HepG2 (cell line): ENCODE results near the gene TRAF5. TPM values are rescaled to one million over a fixed set of nuclear protein-coding genes. Genes with fewer than 3 reads are reported as not detected.

Experiments used
- ATAC-seq: fragments of 200-7000 bp; cut with Tn5 transposase; 3 replicates; pipeline ENCODE4 v1.9.1; 2020; ENCODE audit warnings: mild to moderate bottlenecking, moderate library complexity
- BruUV-seq: library from RNA; stranded (reverse); fragments of 400-500 nt; replicated peaks from 2 replicates; lab custom pipeline; 2021; lab: Mats Ljungman, UMichigan
- CTCF ChIA-PET: fragments of 300-600 bp; formaldehyde crosslinking; extraction: SDS; loops from one replicate; lab custom pipeline; 2021; ENCODE audit warnings: low total read pairs, inconsistent platforms, low intra/inter-chr PET ratio; lab: Yijun Ruan, JAX
- POLR2A ChIA-PET: fragments of 350-600 bp; sonication (Branson Sonifier 250); formaldehyde crosslinking; loops from one replicate; lab custom pipeline; 2020; ENCODE audit warnings: antibody characterized with exemption, inconsistent platforms; lab: Yijun Ruan, JAX
- DNase-seq: peaks from one replicate; pipeline ENCODE4 v3.0.0-alpha.2; 2015; ENCODE audit warnings: low spot score
- FAIRE-seq: peaks from 3 replicates; lab custom pipeline; 2011; peaks lifted over from hg19 to GRCh38; lab: Jason Lieb, UNC
- H2AFZ ChIP-seq: one replicate; pipeline ENCODE4 v1.6.1; 2011; ENCODE audit warnings: low read length, inconsistent platforms
- H3K27ac ChIP-seq: fragments of 300-600 bp; 3 replicates; pipeline ENCODE4 v1.8.0; 2011; ENCODE audit warnings: mixed run types, mild to moderate bottlenecking, mixed read lengths, low read length, inconsistent platforms; ENCODE audit not compliant: insufficient read depth; ENCODE audit errors: extremely low read length
- H3K27me3 ChIP-seq, 2 experiments: fragments of 200-600 bp in 1 of 2; 2 replicates in 1 of 2; 3 replicates in 1 of 2; pipeline versions ENCODE4 v1.6.0 to v1.8.0; 2011; ENCODE audit warnings: low read length in 2 of 2, mild to moderate bottlenecking in 2 of 2, moderate library complexity in 2 of 2, inconsistent platforms in 1 of 2; ENCODE audit not compliant: insufficient read depth in 2 of 2, control insufficient read depth in 1 of 2
- H3K36me3 ChIP-seq, 2 experiments: fragments of 200-600 bp in 1 of 2; replicated peaks in 1 of 2; 2 replicates in 1 of 2; 3 replicates in 1 of 2; pipeline versions ENCODE4 v1.5.1 to v1.8.0; 2011; ENCODE audit warnings: low read length in 2 of 2, inconsistent platforms in 1 of 2; ENCODE audit not compliant: insufficient read depth in 2 of 2, control insufficient read depth in 1 of 2
- H3K4me1 ChIP-seq: 2 replicates; pipeline ENCODE4 v1.5.1; 2012; ENCODE audit warnings: low read length, inconsistent platforms; ENCODE audit not compliant: insufficient read depth
- H3K4me2 ChIP-seq: 2 replicates; pipeline ENCODE4 v1.6.0; 2011; ENCODE audit warnings: low read depth, low read length, inconsistent platforms
- H3K4me3 ChIP-seq, 3 experiments: fragments of 200-600 bp in 1 of 3; sonication (generic), shearing (Covaris generic) in 1 of 3; replicated peaks in 1 of 3; 2 replicates each; pipeline ENCODE4 v1.5.1; 2011 to 2016; ENCODE audit warnings: low read length in 3 of 3, inconsistent platforms in 2 of 3, low read depth in 2 of 3, mild to moderate bottlenecking in 2 of 3, control low read depth in 1 of 3, mixed read lengths in 1 of 3; ENCODE audit not compliant: insufficient read depth in 1 of 3
- H3K79me2 ChIP-seq: one replicate; pipeline ENCODE4 v1.6.1; 2011; ENCODE audit warnings: low read length, inconsistent platforms; ENCODE audit not compliant: insufficient read depth
- H3K9ac ChIP-seq: 2 replicates; pipeline ENCODE4 v1.6.0; 2011; ENCODE audit warnings: mild to moderate bottlenecking, low read depth, low read length, inconsistent platforms; ENCODE audit not compliant: insufficient read depth
- H3K9me3 ChIP-seq: 2 replicates; pipeline ENCODE4 v1.5.1; 2012; ENCODE audit warnings: mild to moderate bottlenecking, low read length
- H4K20me1 ChIP-seq: 2 replicates; pipeline ENCODE4 v1.6.0; 2011; ENCODE audit warnings: inconsistent platforms, mild to moderate bottlenecking, low read length, moderate library complexity; ENCODE audit not compliant: insufficient read depth
- ARNT2 ChIP-seq: sonication (generic); formaldehyde crosslinking; IDR thresholded peaks from 2 replicates; pipeline ENCODE4 v1.8.0; 2022; ENCODE audit warnings: mild to moderate bottlenecking, low read depth, missing genetic modification reagents, moderate library complexity
- CEBPG ChIP-seq: IDR thresholded peaks from 2 replicates; pipeline ENCODE4 v1.6.1; 2016
- ERF ChIP-seq: IDR thresholded peaks from 2 replicates; pipeline ENCODE4 v1.6.1; 2018; ENCODE audit warnings: missing biosample characterization, missing genetic modification reagents
- ETV6 ChIP-seq: sonication (generic); formaldehyde crosslinking; conservative IDR thresholded peaks from 2 replicates; pipeline ENCODE4 v1.4.0; 2020; ENCODE audit warnings: missing genetic modification reagents
- GPN1 ChIP-seq: sonication (generic); formaldehyde crosslinking; IDR thresholded peaks from 2 replicates; pipeline ENCODE4 v1.5.1; 2020; ENCODE audit warnings: missing genetic modification reagents, borderline replicate concordance
- HDAC2 ChIP-seq: sonication (generic); formaldehyde crosslinking; IDR thresholded peaks from 2 replicates; pipeline ENCODE4 v1.4.0; 2020; ENCODE audit warnings: missing genetic modification reagents
- HOXA9 ChIP-seq: sonication (generic); formaldehyde crosslinking; IDR thresholded peaks from 2 replicates; pipeline ENCODE4 v1.8.1; 2022; ENCODE audit warnings: missing genetic modification reagents, mild to moderate bottlenecking, moderate library complexity, borderline replicate concordance
- NR2C2 ChIP-seq: sonication (generic); formaldehyde crosslinking; IDR thresholded peaks from 2 replicates; pipeline ENCODE4 v1.4.0; 2020; ENCODE audit warnings: missing genetic modification reagents, mild to moderate bottlenecking, moderate library complexity, borderline replicate concordance
- PHF8 ChIP-seq: sonication (generic); formaldehyde crosslinking; IDR thresholded peaks from 2 replicates; pipeline ENCODE4 v1.5.0; 2020; ENCODE audit warnings: missing genetic modification reagents
- STAG1 ChIP-seq: sonication (generic); formaldehyde crosslinking; IDR thresholded peaks from 2 replicates; pipeline ENCODE4 v1.4.0; 2020; ENCODE audit warnings: missing genetic modification reagents
- TCF12 ChIP-seq, 2 experiments: fragments of 450-650 bp in 1 of 2; sonication (generic) in 1 of 2; formaldehyde crosslinking in 1 of 2; IDR thresholded peaks; 2 replicates each; pipeline versions ENCODE4 v1.6.1 to v1.8.0; 2017 to 2022; ENCODE audit warnings: antibody characterized with exemption in 1 of 2, mild to moderate bottlenecking in 1 of 2, missing genetic modification reagents in 1 of 2, moderate library complexity in 1 of 2
- TCF7 ChIP-seq: sonication (generic); IDR thresholded peaks from 2 replicates; pipeline ENCODE4 v1.6.1; 2016; ENCODE audit warnings: antibody characterized with exemption, low read depth
- ZBTB4 ChIP-seq: sonication (generic); formaldehyde crosslinking; IDR thresholded peaks from 2 replicates; pipeline ENCODE4 v1.4.0; 2020; ENCODE audit warnings: missing genetic modification reagents, mild to moderate bottlenecking, borderline replicate concordance
- ZNF547 ChIP-seq: sonication (generic); formaldehyde crosslinking; IDR thresholded peaks from 2 replicates; pipeline ENCODE4 v1.5.1; 2020; ENCODE audit warnings: mild to moderate bottlenecking, missing genetic modification reagents
- ZNF766 ChIP-seq: sonication (generic); formaldehyde crosslinking; IDR thresholded peaks from 2 replicates; pipeline ENCODE4 v1.5.0; 2020; ENCODE audit warnings: missing genetic modification reagents, borderline replicate concordance
- ZNF768 ChIP-seq: sonication (generic); formaldehyde crosslinking; IDR thresholded peaks from 2 replicates; pipeline ENCODE4 v1.4.0; 2020; ENCODE audit warnings: missing genetic modification reagents
- ZNF83 ChIP-seq: sonication (generic); formaldehyde crosslinking; IDR thresholded peaks from 2 replicates; pipeline ENCODE4 v1.4.0; 2020; ENCODE audit warnings: missing genetic modification reagents, mild to moderate bottlenecking, borderline replicate concordance
- WGBS: methylation state at CpG from one replicate; pipeline ENCODE4 v1.1.6; 2017; ENCODE audit warnings: low lambda C conversion rate; 5-methylcytosine and 5-hydroxymethylcytosine counted together
- in situ Hi-C: cut with HindIII; loops from 2 replicates; pipeline ENCODE4 v1.10.0; 2017; ENCODE audit warnings: low pct_unique_long_range_greater_than_20kb; ENCODE audit not compliant: extremely low pct_ligation_motif_present
- intact Hi-C: fragments of 100-400 bp; cut with micrococcal nuclease; formaldehyde crosslinking; loops from one replicate; pipeline ENCODE4 v1.10.0; 2022; ENCODE audit not compliant: unreplicated experiment
- polyA plus RNA-seq, 8 experiments: library from polyadenylated mRNA; depleted of rRNA in 3 of 8; stranded (reverse) in 7 of 8; unstranded in 1 of 8; fragments of >200 nt; fragmentation: Illumina TruSeq in 4 of 8; extraction: Trizol in 4 of 8; gene quantifications; 2 replicates each; pipeline versions ENCODE4 v1.2.1 to v1.2.3, GENCODE V29; 2011 to 2016; ENCODE audit warnings: low read depth in 4 of 8, missing spikeins in 1 of 8, mixed read lengths in 1 of 8; ENCODE audit not compliant: insufficient read depth in 1 of 8
- total RNA-seq, 5 experiments: library from RNA; depleted of rRNA; stranded (reverse); fragments of >200 nt; fragmentation: Illumina TruSeq; extraction: Trizol; gene quantifications; 2 replicates each; pipeline ENCODE4 v1.2.3, GENCODE V29; 2016; ENCODE audit warnings: low read depth in 1 of 5

The TRAF5 gene
- total and polyA plus RNA-seq, 2 of the 13 experiments (the other 11 are each of a cell fraction or from before 2014, with no cell fraction given) = 0.27 to 1.6 TPM

- TF ChIP-seq NR2C2 (CRISPR knock-in tag) (no peak), ERF (no peak), GPN1 (CRISPR knock-in tag) (no peak), ZNF766 (CRISPR knock-in tag) (no peak)
Observed at GRCh38 chr1:211279340-211279739, 47.3 kb upstream of the TRAF5 start (continued).

- no peak overlapping the region for H3K27ac ChIP-seq
- POLR2A ChIA-PET = no interaction called here
- no peaks in the 10 kb centered on the region for H3K27me3 ChIP-seq
- H3K4me3 ChIP-seq = no peak overlapping the region
- ATAC-seq (no peak), FAIRE-seq (no peak), DNase-seq (no peak)
- TF ChIP-seq STAG1 (CRISPR knock-in tag) (no peak), ZNF83 (CRISPR knock-in tag) (no peak), TCF12 (IDR thresholded peaks at IDR 0.05) (no peak), TCF12 (CRISPR knock-in tag; IDR thresholded peaks at IDR 0.05) (no peak), HDAC2 (CRISPR knock-in tag) (no peak), TCF7 (no peak), ZBTB4 (CRISPR knock-in tag) (no peak), ZNF547 (CRISPR knock-in tag) (no peak), CEBPG (CRISPR knock-in tag) (no peak), ETV6 (CRISPR knock-in tag) (no peak), ARNT2 (no peak), HOXA9 (CRISPR knock-in tag) (no peak), PHF8 (CRISPR knock-in tag) (no peak), ZNF768 (CRISPR knock-in tag) (no peak)
- in situ Hi-C loops = no loop called here
- H3K9ac ChIP-seq = no peak overlapping the region
- WGBS = over 99% methylated on average over 4 of the region's 4 CpGs
- H3K79me2 ChIP-seq = no peaks in the 10 kb centered on the region
- no peaks in the 10 kb centered on the region for H3K4me1 ChIP-seq
- no peak overlapping the region for H3K4me2 ChIP-seq
- CTCF ChIA-PET = no interaction called here
- H3K36me3 ChIP-seq = peaks cover 5 to 37% of the 10 kb centered on the region in 2 experiments; a peak in 4 of 5 replicates
- BruUV-seq = no TSS peak
- no peaks in the 10 kb centered on the region for H3K9me3 ChIP-seq
- H2AFZ ChIP-seq = no peak overlapping the region
- no peaks in the 10 kb centered on the region for H4K20me1 ChIP-seq
- intact Hi-C loops = no loop called here
Observed at GRCh38 chr1:211280910-211281309, 45.7 kb upstream of the TRAF5 start.
